NK-92 treated with Interleukin-12 subunit alpha and Interleukin-12 subunit beta, amount 100 ng/mL, for 24 hours (cell line): ENCODE measurements around the gene KRT85.
"Not testable (repeated sequence)": the region's sequence is repeated elsewhere in the genome, so short reads cannot be mapped to it uniquely, and the experiment has no call there.

ENCODE experiments used
- DNase-seq: peaks from one replicate; lab custom pipeline; 2025; lab: John Stamatoyannopoulos, UW

The KRT85 gene

GRCh38 chr12:52366738-52367485, at the start of gene KRT85:
Gene KRT85 (minus strand): TSS chr12:52367481. CDS start chr12:52367405, 76 bp downstream.
- no peak for DNase-seq

- DNase-seq, result no peak
Measured at GRCh38 chr12:52416795-52417194, 49.5 kb upstream of the KRT85 start.

- no peak for DNase-seq
Measured at GRCh38 chr12:52415870-52416750, 48.8 kb upstream of the KRT85 start.

GRCh38 chr12:52414936-52415335, 47.7 kb upstream of the KRT85 start:
- no peak for DNase-seq

GRCh38 chr12:52413782-52414345, 46.6 kb upstream of the KRT85 start:
- no peak for DNase-seq

- no peak for DNase-seq
Measured at GRCh38 chr12:52413202-52413601, 45.9 kb upstream of the KRT85 start.

- DNase-seq, result no peak
Measured at GRCh38 chr12:52411815-52412214, 44.5 kb upstream of the KRT85 start.

GRCh38 chr12:52410589-52411248, 43.4 kb upstream of the KRT85 start:
- not testable (repeated sequence) for DNase-seq

- DNase-seq, result no peak
Measured at GRCh38 chr12:52407918-52408317, 40.6 kb upstream of the KRT85 start.

- DNase-seq, result no peak
Measured at GRCh38 chr12:52405922-52406385, 38.7 kb upstream of the KRT85 start, which contains the start of gene KRT82. Gene KRT82 (minus strand): TSS chr12:52406335. CDS start chr12:52406277, 58 bp downstream.

- DNase-seq, result no peak
Measured at GRCh38 chr12:52404951-52405350, 37.7 kb upstream of the KRT85 start.

GRCh38 chr12:52403561-52403960, 36.3 kb upstream of the KRT85 start:
- DNase-seq, result no peak

- no peak for DNase-seq
Measured at GRCh38 chr12:52402873-52403540, 35.7 kb upstream of the KRT85 start.

- DNase-seq, result no peak
Measured at GRCh38 chr12:52402377-52402776, 35.1 kb upstream of the KRT85 start.

GRCh38 chr12:52401926-52402325, 34.6 kb upstream of the KRT85 start:
- no peak for DNase-seq

- no peak for DNase-seq
Measured at GRCh38 chr12:52401526-52401925, 34.2 kb upstream of the KRT85 start.

- no peak for DNase-seq
Measured at GRCh38 chr12:52400906-52401305, 33.6 kb upstream of the KRT85 start.

GRCh38 chr12:52399756-52400155, 32.5 kb upstream of the KRT85 start:
- DNase-seq, result no peak

- DNase-seq, result no peak
Measured at GRCh38 chr12:52398176-52398575, 30.9 kb upstream of the KRT85 start.

GRCh38 chr12:52396656-52397055, 29.4 kb upstream of the KRT85 start:
- no peak for DNase-seq

GRCh38 chr12:52395761-52396434, 28.6 kb upstream of the KRT85 start:
- DNase-seq, result no peak
